HG03103 (cell line): ENCODE measurements around the gene RAB4B.
"Not testable (repeated sequence)": the region's sequence is repeated elsewhere in the genome, so short reads cannot be mapped to it uniquely, and the experiment has no call there.

ENCODE experiments used
- ATAC-seq: cut with Tn5 transposase; IDR thresholded peaks from one replicate; pipeline ENCODE4 v1.9.1; 2021; ENCODE audit warnings: low read depth; ENCODE audit not compliant: unreplicated experiment

The RAB4B gene

DNA sequence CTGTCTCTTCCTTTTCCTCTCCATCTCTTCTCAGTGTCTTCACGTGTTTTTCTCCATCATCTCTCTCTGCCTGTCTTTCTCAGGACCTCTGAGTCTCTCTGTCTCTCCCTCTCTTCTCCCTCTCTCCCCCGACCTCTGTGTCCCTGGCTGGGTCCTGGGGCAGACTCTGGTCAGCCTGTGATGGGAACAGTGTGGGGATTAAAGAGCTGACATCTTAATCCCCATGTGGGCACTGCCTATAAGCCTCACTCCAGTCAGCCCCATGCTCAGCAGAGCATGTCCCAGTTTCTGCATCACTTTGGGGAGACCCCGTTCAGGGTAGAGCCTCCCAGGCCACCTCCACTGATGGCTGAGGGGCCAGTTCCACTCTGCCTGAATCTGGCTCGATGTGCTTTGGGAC, 37.2 kb downstream of the RAB4B start:
- ATAC-seq, result no peak

DNA sequence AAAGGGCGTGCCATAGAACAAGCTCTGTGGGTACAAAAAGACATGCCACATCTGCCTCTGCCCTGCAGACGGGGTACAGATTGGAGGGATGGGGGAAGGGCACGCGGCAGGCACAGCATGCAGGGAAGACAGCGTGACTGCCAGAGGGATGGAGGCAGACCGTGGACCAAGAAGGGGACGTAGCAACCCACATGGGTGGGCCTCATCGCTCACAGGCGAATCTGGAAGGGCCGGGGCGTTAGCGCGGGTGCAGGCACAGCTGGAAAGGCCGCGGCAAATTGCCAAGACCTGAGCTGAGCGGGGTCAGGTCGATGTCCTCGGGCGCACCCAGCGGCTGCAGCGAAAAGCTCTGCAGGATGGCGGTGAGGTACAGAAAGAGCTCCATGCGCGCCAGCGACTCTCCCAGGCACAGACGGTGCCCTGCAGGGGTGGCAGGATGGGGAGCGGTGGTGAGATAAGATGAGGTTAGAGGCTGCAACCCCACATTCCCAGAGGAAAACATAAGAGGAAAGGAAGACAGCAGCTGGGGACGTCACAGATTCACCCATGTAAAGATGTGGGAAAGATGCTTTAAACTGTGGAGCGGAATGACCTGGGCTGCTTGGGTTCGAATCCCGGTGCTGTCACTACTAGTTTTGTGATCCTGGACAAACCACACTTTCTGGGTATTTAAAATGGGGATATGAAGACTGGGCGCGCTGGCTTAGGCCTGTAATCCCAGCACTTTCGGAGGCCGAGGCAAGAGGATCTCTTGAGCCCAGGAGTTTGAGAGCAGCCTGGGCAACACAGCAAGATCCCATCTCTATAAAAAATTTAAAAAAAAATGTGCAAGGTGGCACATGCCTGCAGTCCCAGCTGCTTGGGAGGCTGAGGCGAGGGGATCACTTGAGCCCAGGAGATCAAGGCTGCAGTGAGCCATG, 40.7 kb downstream of the RAB4B start:
- ATAC-seq, result not testable (repeated sequence)

DNA sequence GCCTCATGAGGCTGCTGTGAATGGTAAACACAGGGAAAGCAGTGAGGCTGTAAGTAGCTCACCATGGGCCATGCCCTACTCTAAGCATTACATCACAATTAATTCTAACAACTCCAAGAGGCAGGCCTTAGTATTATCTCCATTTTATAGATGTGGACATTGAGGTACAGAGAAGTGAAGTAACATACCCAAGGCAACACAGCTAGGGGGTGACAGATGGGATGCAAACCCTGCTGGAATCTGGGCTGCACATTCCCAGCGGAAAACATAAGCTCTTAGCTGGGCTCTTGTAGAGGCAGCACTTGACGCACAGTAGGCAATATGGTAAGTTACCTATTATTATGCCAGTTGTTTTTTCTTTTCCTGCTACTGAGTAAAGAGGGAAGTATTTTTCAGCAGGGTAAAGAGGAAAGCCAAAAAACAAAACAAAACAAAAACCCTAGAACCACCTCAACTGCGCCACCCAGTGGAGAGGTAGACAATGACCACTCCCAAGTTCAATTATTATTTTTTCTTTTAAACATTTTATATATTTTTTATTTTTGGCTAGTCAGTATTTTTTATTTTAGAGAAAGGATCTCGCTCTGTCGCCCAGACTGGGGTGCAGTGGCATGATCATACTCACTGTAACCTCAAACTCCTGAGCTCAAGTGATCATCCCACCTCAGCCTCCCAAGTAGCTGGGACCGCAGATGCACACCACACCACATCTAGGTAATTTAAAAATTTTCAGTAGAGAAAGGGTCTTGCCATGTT, 41.6 kb downstream of the RAB4B start:
- not testable (repeated sequence) for ATAC-seq

DNA sequence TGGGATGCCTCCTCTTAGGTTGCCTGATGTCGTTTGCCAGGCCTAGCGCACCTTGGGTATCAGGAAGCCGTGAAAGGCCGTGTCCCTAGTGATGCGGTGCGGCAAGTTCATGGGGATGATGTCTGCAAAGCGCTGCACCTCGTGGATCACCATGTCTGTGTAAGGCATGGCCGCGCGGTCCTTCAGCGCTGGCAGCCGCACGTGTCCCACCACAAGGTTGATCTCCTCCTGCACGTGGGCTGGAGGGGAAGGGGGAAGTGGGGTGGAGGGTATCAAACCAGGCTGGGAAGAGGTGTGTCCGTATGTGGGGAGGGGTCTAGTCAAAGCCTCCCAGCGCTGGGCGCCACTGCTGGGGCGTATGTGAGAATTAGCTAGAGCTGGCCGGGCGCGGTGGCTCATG, 44.1 kb downstream of the RAB4B start:
- ATAC-seq, result no peak

DNA sequence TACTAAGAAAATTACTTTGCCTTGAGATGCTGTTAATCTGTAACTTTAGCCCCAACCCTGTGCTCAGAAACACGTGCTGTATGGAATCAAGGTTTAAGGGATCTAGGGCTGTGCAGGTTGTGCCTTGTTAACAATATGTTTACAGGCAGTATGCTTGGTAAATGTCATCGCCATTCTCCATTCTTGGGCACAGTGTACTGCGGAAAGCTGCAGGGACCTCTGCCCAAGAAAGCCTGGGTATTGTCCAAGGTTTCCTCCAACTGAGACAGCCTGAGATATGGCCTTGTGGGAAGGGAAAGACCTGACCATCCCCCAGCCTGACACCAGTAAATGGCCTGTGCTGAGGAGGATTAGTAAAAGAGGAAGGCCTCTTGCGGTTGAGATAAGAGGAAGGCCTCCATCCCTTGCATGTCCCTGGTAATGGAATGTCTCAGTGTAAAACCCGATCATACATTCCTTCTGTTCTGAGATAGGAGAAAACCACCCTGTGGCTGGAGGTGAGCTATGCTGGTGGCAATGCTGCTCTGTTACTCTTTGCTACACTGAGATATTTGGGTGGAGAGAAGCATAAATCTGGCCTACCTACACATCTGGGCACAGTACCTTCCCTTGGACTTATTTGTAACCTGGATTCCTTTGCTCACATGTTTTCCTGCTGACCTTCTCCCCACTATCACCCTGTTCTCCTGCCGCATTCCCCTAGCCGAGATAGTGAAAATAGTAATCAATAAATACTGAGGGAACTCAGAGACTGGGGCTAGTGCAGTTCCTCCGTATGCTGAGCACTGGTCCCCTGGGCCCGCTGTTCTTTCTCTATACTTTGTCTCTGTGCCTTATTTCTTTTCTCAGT, 44.9 kb downstream of the RAB4B start:
- ATAC-seq, result not testable (repeated sequence)

DNA sequence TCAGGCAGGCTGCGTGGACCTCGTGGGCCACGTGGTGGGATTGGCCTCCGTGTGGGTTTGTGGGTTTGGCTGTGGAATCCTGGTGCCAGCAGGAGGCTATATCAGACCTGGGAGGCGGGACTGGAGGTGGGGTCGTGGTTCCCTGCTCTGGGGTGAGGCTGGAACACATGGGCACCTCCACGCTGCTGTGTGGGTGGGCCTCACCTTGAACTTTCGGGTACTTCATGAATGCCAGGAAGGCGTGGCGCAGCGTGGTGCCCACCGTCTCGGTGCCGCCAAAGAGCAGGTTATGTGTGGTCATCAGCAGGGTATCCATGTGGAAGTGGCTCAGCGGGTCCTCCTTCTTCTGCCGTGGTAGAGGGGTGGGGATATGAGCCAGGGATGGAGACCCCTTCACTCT, 46.9 kb downstream of the RAB4B start:
- ATAC-seq, result not testable (repeated sequence)

DNA sequence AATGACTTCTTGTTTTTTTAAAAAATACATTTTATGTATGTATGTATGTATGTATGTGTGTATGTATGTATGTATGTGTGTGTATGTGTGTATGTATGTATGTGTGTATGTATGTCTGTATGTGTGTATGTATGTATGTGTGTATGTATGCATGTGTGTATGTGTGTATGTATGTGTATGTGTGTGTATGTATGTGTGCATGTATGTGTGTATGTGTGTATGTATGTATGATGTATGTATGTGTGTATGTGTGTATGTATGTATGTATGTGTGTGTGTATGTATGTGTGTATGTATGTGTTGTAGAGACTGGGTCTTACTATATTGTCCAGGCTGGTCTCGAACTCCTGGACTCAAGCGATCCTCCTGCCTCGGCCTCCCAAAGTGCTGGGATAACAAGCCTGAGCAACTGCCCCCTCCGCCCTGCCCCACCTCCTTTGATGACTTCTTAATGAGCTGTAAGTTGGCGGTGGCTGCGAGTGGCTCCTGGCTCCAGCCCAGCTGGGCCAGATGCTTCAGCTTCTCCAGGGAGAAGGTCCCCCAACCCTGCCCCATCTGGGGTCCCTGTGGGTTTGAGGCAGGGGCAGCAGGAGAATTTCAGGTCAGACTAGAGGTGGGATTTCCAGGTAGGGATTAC, 47.5 kb downstream of the RAB4B start:
- not testable (repeated sequence) for ATAC-seq

DNA sequence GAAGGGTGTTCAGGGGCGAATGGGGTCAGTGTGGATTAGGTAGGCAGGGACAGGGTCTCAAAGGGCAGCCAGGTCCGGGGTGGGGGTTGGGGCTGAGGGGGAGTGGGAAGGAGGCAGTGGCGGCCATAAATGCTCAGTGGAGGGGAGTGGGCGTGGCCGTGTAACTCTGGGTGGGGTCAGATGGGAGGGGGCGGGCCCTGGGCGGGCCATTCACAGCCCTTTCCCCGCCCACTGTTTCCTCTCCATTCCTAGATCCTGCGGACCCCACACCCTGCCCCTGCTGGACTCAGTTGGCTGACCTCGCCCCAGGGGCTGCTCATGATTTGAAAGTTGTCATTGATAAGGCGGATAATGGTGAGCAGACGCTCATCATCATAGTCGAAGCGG, 48.3 kb downstream of the RAB4B start:
- ATAC-seq, result not testable (repeated sequence)

DNA sequence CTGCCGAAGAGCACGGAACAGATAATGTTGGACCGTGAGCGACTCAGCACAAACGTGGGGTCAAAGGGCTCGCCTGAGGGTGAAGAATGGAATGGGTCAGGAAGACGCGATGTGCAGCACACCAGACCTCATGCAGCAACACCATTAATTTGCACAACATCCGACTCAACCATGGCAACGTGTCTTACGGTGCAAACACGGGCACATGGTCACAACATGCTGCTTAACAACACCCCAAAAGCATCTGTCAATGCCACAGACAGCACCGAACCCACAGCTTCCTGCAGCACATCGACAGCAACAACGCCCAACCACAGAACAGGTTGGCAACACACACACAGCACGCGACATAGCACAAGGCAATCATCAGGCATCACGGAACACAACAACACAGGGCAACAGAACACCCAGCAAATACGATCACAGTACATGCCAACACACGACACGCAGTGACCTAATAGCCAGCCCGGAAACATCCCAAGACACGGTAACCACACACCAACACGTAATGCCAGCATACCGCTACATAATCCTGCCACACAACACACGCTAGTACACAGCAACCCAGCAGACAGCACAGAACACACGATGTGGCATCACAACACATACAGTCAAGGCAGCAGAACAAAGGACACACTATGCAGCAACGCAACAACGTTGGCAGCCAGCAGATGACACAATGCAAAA, 48.8 kb downstream of the RAB4B start:
- not testable (repeated sequence) for ATAC-seq

DNA sequence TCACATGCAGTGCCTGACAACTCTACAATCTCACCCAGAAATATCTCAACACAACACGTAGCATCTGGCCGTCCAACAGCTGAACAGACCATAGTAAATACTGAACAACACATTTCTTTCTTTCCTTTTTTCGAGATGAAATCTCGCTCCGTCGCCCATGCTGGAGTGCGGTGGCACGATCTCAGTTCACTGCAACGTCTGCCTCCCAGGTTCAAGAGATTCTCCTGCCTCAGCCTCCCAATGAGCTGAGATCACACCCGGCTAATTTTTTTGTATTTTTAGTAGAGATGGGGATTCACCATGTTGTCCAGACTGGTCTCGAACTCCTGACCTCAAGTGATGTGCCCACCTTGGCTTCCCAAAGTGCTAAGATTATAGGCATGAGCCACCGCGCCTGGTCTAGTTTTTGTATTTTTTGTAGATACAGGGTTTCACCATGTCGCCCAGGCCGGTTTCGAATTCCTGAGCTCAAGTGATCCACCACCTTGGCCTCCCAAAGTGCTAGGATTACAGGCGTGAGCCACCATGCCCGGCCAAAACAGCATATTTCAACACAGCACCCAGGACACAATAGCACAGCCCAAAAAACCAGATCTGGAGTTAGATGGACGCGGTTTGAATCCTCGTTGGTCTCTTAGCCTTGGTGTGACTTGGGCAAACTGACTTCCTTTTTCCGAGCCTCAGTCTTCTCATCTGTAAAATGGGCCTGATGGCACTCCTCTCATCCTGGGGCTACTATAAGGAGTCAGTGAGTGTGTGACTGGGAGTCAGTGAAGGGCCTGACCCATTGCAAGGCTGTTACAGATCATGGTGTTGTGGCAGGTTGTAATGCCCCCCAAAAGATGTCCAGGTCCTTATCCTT, 49.6 kb downstream of the RAB4B start:
- ATAC-seq, result no peak

DNA sequence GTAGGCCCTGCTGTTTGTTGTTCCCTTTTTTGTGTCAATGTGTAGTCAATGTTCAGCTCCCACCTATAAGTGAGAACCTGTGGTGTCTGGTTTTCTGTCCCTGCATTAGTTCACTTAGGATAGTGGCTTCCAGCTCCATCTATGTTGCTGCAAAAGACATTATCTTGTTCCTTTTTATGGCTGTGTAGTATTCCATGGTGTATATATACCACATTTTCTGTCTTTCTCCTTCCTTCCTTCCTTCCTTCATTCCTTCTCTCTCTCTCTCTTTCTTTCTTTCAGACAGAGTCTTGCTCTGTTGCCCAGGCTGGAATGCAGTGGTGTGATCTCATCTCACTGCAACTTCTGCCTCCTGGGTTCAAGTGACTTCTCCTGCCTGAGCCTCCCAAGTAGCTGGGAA, 51.2 kb downstream of the RAB4B start:
- ATAC-seq, result no peak

DNA sequence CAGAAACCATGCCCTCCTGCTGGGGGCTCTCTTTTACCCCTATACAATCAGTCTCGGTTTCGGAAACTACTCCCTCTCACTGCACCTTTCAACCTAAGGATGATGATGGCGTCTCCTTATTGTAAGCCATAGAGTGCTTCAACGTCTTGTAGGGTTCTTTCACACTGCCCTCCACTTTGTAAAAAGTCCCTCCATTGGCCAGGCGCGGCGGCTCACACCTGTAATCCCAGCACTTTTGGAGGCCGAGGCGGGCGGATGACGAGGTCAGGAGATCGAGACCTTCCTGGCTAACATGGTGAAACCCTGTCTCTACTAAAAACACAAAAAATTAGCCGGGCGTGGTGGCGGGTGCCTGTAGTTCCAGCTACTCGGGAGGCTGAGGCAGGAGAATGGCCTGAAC, 52.7 kb downstream of the RAB4B start:
- ATAC-seq, result not testable (repeated sequence)

DNA sequence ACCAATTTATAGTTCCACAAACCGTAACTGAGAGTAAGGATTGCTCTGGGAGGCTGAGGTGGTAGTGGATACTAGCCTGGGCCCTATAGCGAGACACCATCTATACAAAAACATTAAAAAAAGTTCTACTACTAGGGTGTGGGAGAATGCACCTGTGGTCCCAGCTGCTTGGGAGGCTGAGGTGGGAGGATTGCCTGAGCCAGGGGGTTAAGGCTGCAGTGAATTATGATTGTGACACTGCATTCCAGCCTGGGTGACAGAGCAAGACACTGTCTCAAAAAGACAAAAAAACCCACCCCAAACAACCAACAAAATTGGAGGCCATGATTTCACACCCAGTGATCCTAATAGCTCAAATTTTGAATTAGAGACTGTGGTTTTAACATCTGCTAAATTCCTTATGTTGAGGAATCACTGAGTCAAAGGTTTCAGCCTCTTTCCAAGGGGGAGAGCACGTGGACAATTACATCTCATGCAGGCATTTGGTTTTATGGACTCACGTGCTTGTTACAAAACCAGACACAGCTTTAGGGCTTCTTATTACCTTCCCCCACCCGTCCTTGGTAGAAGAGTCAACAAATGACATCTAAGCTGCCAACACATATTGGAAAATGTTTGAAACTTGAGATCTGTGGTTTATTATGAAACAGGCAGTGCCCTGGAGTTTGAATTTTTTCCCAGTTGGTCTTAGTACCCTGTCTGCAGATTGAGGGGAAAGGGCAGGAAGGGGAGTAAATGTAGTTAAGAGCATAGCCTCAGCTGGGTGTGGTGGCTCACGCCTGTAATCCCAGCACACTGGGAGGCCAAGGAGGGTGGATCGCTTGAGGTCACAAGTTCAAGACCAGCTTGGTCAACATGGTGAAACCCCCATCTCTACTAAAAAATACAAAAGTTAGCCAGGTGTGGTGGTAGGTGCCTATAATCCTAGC, 53.7 kb downstream of the RAB4B start:
- no peak for ATAC-seq

DNA sequence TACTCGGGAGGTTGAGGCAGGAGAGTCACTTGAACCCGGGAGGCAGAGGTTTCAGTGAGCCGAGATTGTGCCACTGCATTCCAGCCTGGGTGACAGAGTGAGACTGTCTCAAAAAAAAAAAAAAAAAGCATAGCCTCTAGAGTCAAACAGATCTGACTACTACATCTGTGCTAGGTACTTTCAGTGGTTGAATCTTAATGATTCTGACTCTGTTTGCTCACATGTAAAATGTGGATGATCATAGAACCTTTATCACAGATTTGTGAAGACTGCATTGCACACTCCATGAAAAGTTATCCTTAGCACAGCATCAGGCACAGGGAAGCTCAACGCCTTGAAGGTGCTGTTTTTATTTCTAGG, 54.4 kb downstream of the RAB4B start:
- ATAC-seq, result not testable (repeated sequence)

DNA sequence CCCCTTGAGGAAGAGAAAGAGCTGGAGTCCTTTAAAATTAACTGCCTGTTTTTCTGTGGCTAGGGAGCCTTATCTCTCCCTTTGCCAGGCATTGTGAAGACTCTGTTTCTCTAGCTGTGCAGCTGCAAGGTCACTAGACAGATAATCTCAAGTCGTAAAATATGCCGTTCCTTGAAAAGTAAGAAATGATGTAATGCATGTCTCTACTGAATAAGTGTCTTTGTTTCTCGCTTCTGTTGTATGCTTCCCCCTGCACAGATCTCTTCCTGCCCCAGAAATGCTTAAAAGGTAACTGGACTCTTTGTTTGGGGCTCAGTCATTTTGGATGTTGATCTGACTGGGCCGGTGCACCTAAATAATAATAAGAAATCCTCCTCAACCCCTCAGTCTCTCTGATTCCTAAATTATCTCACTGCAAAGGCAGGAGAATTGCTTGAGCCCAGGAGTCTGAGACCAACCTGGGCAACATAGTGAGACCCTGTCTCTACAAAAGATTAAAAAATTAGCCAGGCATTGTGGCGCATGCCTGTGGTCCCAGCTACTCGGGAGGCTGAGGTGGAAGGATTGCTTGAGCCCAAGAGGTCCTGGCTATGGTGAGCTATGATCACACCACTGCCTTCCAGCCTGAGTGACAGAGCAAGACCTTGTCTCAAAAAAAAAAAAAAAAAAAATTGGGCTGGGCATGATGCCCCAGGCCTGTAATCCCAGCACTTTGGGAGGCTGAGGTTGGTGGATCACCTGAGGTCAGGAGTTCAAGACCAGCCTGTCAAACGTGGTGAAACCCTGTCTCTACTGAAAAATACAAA, 55.9 kb downstream of the RAB4B start:
- ATAC-seq, result not testable (repeated sequence)

DNA sequence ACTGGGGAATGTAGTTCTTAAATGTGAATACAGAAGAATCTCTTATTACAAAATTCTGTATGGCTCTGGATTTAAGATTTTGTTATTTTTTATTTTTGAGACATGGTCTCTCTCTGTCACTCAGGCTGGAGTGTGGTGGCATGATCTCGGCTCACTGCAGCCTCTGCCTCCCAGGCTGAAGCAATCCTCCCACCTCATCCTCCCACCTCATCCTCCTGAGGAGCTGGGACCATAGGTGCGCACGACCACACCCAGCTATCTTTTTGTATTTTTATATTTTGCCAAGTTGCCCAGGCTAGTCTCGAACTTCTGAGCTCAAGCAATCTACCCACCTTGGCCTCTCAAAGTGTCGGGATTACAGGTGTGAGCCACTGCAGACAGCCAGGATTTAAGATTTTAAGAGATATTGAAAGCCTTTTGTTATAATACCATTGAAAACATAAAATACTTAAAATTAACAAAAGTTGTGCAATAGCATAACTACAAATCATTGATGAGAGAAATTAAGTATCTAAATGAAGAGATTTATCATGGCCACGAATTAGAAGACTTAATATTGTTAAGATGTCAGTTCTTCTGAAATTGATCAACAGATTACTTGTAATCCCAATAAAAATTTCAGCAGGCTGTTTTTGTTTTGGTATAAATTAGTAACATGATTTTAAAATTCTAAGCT, 58.8 kb downstream of the RAB4B start:
- ATAC-seq, result no peak
